Measurements from ENCODE around the gene WNK2. TPM values are rescaled to one million over a fixed set of nuclear protein-coding genes. Genes with fewer than 3 reads are reported as not detected.

WNK2 gene
- total RNA-seq: not detected in 2 replicates
- not detected in 2 replicates for polyA plus RNA-seq
- polyA plus RNA-seq (2011; cell fraction: cytosol; rRNA removed): not detected in 2 replicates
- not detected in 2 replicates for polyA plus RNA-seq (2011; cell fraction: nucleus; rRNA removed)
- polyA plus RNA-seq (2012): 0.05 TPM in 1 of 2 replicates, not detected in the other
- not detected in 2 replicates for polyA minus RNA-seq
- polyA minus RNA-seq (2011; cell fraction: cytosol; rRNA and poly(A)+ RNA removed): 5.7 TPM
- not detected in 2 replicates for polyA minus RNA-seq (2011; cell fraction: nucleus; rRNA and poly(A)+ RNA removed)
- percentile 4 among the genes with signal in this experiment for Bru-seq, nascent RNA
- BruChase-seq, experiment 1, labeled RNA remaining after a 6-hour chase: percentile 3 among the genes with signal in this experiment
- BruChase-seq, experiment 2, labeled RNA remaining after a 2-hour chase: percentile 4 among the genes with signal in this experiment
- long read RNA-seq: 0 reads

DNA sequence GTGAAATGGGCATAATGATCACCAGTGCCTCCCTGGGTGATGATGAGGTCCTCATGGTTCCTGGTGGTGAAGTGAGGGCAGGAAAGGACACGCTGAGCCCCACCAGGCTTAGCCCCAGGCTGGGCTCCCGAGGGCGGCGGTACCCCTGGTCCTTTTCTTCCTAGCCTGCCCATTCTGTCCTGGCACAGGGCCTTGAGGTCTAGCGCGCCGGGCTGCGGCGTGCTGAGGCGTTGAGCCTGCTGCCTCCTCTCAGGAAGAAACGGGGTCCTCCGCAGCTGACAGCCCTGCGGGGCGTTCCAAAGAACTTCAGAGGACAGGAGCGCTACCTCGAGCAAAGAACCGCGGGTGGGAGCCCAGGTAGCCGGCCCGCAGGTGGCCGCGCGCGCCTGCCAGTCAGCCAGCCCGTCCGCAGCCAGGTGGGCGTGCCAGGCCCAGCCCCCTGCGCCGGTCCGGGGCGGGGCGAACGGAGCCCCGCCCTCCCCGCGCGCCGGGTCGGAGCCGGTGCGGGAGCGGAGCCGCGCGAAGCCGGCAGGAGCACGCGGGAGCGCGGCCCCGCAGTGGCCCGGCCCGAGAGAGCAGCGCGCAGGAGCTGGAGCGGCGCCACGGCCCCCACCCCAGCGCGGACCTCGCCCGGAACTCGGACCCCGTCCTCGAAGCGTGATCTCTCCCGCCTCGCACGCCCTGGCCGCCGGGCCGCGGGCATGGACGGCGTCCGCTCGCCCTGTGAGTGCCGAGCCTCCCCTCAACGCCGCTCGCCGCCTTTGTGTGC, at the start of gene WNK2:
TSS of gene WNK2 (plus strand) at position 477 of the 769 bp plus-strand sequence. CDS start 791 bp downstream, outside the sequence.
- Histone ChIP-seq H3K4me1 (ENCODE audit: control insufficient read depth, extremely low read depth, insufficient read depth, low read length) (no peaks in the 10 kb centered on the region), H3K4me3 (replicated peaks in 1 of 3; ENCODE audit: insufficient read depth in 1 of 3, low read depth in 1 of 3, low read length in 3 of 3) (no peak within 1 kb of the TSS), H3K9ac (replicated peaks; ENCODE audit: extremely low read depth, insufficient read depth, low read length) (no peak within 1 kb of the TSS), H3K36me3 (ENCODE audit: control insufficient read depth in 2 of 2, extremely low read depth in 1 of 2, insufficient read depth in 2 of 2, low read length in 2 of 2) (no peaks in the 10 kb centered on the region), H3K4me2 (ENCODE audit: insufficient read depth, low read length) (peak within 1 kb of the TSS; percentile 22), H3K27ac (ENCODE audit: insufficient read depth, low read depth, low read length) (no peak within 1 kb of the TSS), H2AFZ (ENCODE audit: low read depth, low read length) (peak within 1 kb of the TSS; percentile 57), H3K79me2 (ENCODE audit: control insufficient read depth, insufficient read depth, low read length) (no peaks in the 10 kb centered on the region), H3K9me3 (replicated peaks; ENCODE audit: control insufficient read depth, insufficient read depth, low read length) (no peaks in the 10 kb centered on the region), H4K20me1 (replicated peaks; ENCODE audit: control insufficient read depth, extremely low read depth, insufficient read depth, low read length) (no peaks in the 10 kb centered on the region), H3K27me3 (ENCODE audit: control insufficient read depth in 2 of 2, insufficient read depth in 2 of 2, low read length in 2 of 2) (peaks cover 40 to 44% of the 10 kb centered on the region in 2 experiments), H3K9me1 (replicated peaks; ENCODE audit: control insufficient read depth, extremely low read depth, insufficient read depth, low read length) (no peaks in the 10 kb centered on the region)
- DNase-seq (ENCODE audit: low read depth, low spot score): no peak
- POLR2A ChIA-PET: no interaction called here
- dilution Hi-C loops (cut with MboI; ENCODE audit: extremely low pct_ligation_motif_present, low sequenced_read_pairs) (no loop called here), intact Hi-C loops (cut with micrococcal nuclease) (no loop called here)
- no TSS peak for BruUV-seq (replicated peaks)
- TF ChIP-seq JUN (IDR thresholded peaks at IDR 0.05; ENCODE audit: borderline replicate concordance, insufficient read depth, insufficient read length, low read depth) (no peak), EZH2 (IDR thresholded peaks at IDR 0.05; ENCODE audit: borderline replicate concordance, low read depth, low read length, severe bottlenecking) (peak; percentile 21)
- CTCF ChIA-PET: no interaction called here
- FAIRE-seq: no peak

GRCh38 chr9:93134740-93135444, 49.0 kb upstream of the WNK2 start:
- ChIA-PET CTCF (interaction anchor here (0.6 to 1.8 kb wide), 10 partner anchors 9 to 432 kb away, joined by 3 to 13 read pairs (median 5); no protein-coding TSS in a partner anchor), POLR2A (interaction anchor here (1.1 to 1.7 kb wide), 2 partner anchors 15 to 39 kb away, joined by 8 to 11 read pairs; partner anchors contain the start of gene CARD19)
- Histone ChIP-seq H3K9me3 (replicated peaks; ENCODE audit: control insufficient read depth, insufficient read depth, low read length) (no peaks in the 10 kb centered on the region), H3K27ac (ENCODE audit: insufficient read depth, low read depth, low read length) (peak overlapping the region; percentile 75), H3K9ac (replicated peaks; ENCODE audit: extremely low read depth, insufficient read depth, low read length) (peak overlapping the region; percentile 92), H3K4me2 (ENCODE audit: insufficient read depth, low read length) (peak overlapping the region; percentile 47), H3K36me3 (ENCODE audit: control insufficient read depth in 2 of 2, extremely low read depth in 1 of 2, insufficient read depth in 2 of 2, low read length in 2 of 2) (no peaks in the 10 kb centered on the region), H4K20me1 (replicated peaks; ENCODE audit: control insufficient read depth, extremely low read depth, insufficient read depth, low read length) (no peaks in the 10 kb centered on the region), H3K9me1 (replicated peaks; ENCODE audit: control insufficient read depth, extremely low read depth, insufficient read depth, low read length) (no peaks in the 10 kb centered on the region), H3K79me2 (ENCODE audit: control insufficient read depth, insufficient read depth, low read length) (peaks cover 8% of the 10 kb centered on the region), H3K27me3 (ENCODE audit: control insufficient read depth in 2 of 2, insufficient read depth in 2 of 2, low read length in 2 of 2) (no peaks in the 10 kb centered on the region), H3K4me3 (replicated peaks in 1 of 3; ENCODE audit: insufficient read depth in 1 of 3, low read depth in 1 of 3, low read length in 3 of 3) (peak overlapping the region in 1 of 3 experiments; percentile 37), H3K4me1 (ENCODE audit: control insufficient read depth, extremely low read depth, insufficient read depth, low read length) (peaks cover 41% of the 10 kb centered on the region), H2AFZ (ENCODE audit: low read depth, low read length) (peak overlapping the region; percentile 89)
- no TSS peak for BruUV-seq (replicated peaks)
- intact Hi-C loops (cut with micrococcal nuclease): no loop called here
- DNase-seq (ENCODE audit: low read depth, low spot score) (no peak), FAIRE-seq (no peak)
- dilution Hi-C loops (cut with MboI; ENCODE audit: extremely low pct_ligation_motif_present, low sequenced_read_pairs): no loop called here
- TF ChIP-seq FOS (IDR thresholded peaks at IDR 0.05; ENCODE audit: borderline replicate concordance, insufficient read depth, low read length): peak; percentile 32
- no peak for TF ChIP-seq EZH2 (IDR thresholded peaks at IDR 0.05; ENCODE audit: borderline replicate concordance, low read depth, low read length, severe bottlenecking)
- TF ChIP-seq POLR2AphosphoS5 (IDR thresholded peaks at IDR 0.05; ENCODE audit: insufficient read depth, low read depth, low read length): no peak
- no peak for TF ChIP-seq CTCF (IDR thresholded peaks at IDR 0.05; ENCODE audit: extremely low read depth in 1 of 2, insufficient read depth in 1 of 2, low read depth in 1 of 2, low read length in 2 of 2)
- no peak for TF ChIP-seq MAX (IDR thresholded peaks at IDR 0.05; ENCODE audit: insufficient read depth, insufficient read length)

All from endothelial cell of umbilical vein (primary cell).